CD14-positive monocyte (primary cell): ENCODE measurements around the gene SERPINA12. TPM values are rescaled to one million over a fixed set of nuclear protein-coding genes. Genes with fewer than 3 reads are reported as not detected.

Experiments used
- DNase-seq, 3 donors: peaks; one replicate each; pipeline ENCODE4 v3.0.0-alpha.2; 2011 to 2022
- H2AFZ ChIP-seq: 2 replicates; pipeline ENCODE4 v1.6.0; 2012; ENCODE audit warnings: mild to moderate bottlenecking, low read depth, low read length, inconsistent platforms; ENCODE audit not compliant: insufficient read depth, poor library complexity, severe bottlenecking
- H3K27ac ChIP-seq, 2 donors: 1 replicate in 1 of 2; 2 replicates in 1 of 2; pipeline ENCODE4 v1.5.1; 2012 to 2013; ENCODE audit warnings: low read length in 2 of 2, control low read depth in 1 of 2, inconsistent platforms in 1 of 2, low read depth in 1 of 2, mild to moderate bottlenecking in 1 of 2
- H3K27me3 ChIP-seq, 2 donors: one replicate each; pipeline versions ENCODE4 v1.6.0 to v1.6.1; 2011 to 2013; ENCODE audit warnings: low read length in 2 of 2; ENCODE audit not compliant: control insufficient read depth in 2 of 2, insufficient read depth in 2 of 2
- H3K36me3 ChIP-seq, 2 donors: replicated peaks in 1 of 2; 1 replicate in 1 of 2; 2 replicates in 1 of 2; pipeline versions ENCODE4 v1.5.1 to v1.6.1; 2012 to 2013; ENCODE audit warnings: low read length in 2 of 2, control low read depth in 1 of 2, inconsistent platforms in 1 of 2, mild to moderate bottlenecking in 1 of 2; ENCODE audit not compliant: insufficient read depth in 2 of 2, control insufficient read depth in 1 of 2
- H3K4me1 ChIP-seq, 2 donors: 1 replicate in 1 of 2; 2 replicates in 1 of 2; pipeline versions ENCODE4 v1.5.1 to v1.6.1; 2012 to 2013; ENCODE audit warnings: low read length in 2 of 2, control low read depth in 1 of 2, inconsistent platforms in 1 of 2, mild to moderate bottlenecking in 1 of 2, moderate library complexity in 1 of 2; ENCODE audit not compliant: insufficient read depth in 2 of 2, control insufficient read depth in 1 of 2
- H3K4me2 ChIP-seq: replicated peaks from 2 replicates; pipeline ENCODE3; 2012; ENCODE audit warnings: low read length, moderate library complexity, mild to moderate bottlenecking; ENCODE audit not compliant: poor library complexity, severe bottlenecking; ENCODE audit errors: extremely low read depth
- H3K4me3 ChIP-seq, 3 experiments: fragments of 200-600 bp in 1 of 3; sonication (generic) in 1 of 3; replicated peaks in 1 of 3; 1 replicate in 2 of 3; 2 replicates in 1 of 3; pipeline ENCODE4 v1.5.1; 2011 to 2013; ENCODE audit warnings: low read length in 3 of 3, mild to moderate bottlenecking in 3 of 3, control low read depth in 2 of 3, low read depth in 2 of 3, inconsistent platforms in 1 of 3, moderate library complexity in 1 of 3
- H3K79me2 ChIP-seq: 2 replicates; pipeline ENCODE4 v1.6.0; 2012; ENCODE audit warnings: mild to moderate bottlenecking, control low read depth, inconsistent platforms, low read length, moderate library complexity; ENCODE audit not compliant: insufficient read depth
- H3K9ac ChIP-seq: 2 replicates; pipeline ENCODE4 v1.6.0; 2017; ENCODE audit warnings: low read length, mild to moderate bottlenecking; ENCODE audit not compliant: insufficient read depth, poor library complexity, severe bottlenecking
- H3K9me3 ChIP-seq, 2 donors: replicated peaks in 1 of 2; 1 replicate in 1 of 2; 2 replicates in 1 of 2; pipeline versions ENCODE4 v1.5.1 to v1.6.1; 2012 to 2013; ENCODE audit warnings: low read length in 2 of 2, control low read depth in 1 of 2; ENCODE audit not compliant: control insufficient read depth in 1 of 2, insufficient read depth in 1 of 2
- H4K20me1 ChIP-seq: 2 replicates; pipeline ENCODE4 v1.6.0; 2012; ENCODE audit warnings: mild to moderate bottlenecking, low read length, control low read depth, moderate library complexity; ENCODE audit not compliant: insufficient read depth
- H3K27ac Mint-ChIP-seq, 7 donors: one replicate each; pipeline ENCODE4 v1.8.0; 2020; ENCODE audit warnings: mild to moderate bottlenecking in 7 of 7, mixed read lengths in 7 of 7, moderate library complexity in 6 of 7, inconsistent platforms in 2 of 7
- H3K27me3 Mint-ChIP-seq, 3 donors: one replicate each; pipeline ENCODE4 v1.8.0; 2021 to 2022; ENCODE audit warnings: low read depth in 3 of 3, mild to moderate bottlenecking in 3 of 3, mixed read lengths in 3 of 3, moderate library complexity in 3 of 3, inconsistent platforms in 1 of 3
- H3K36me3 Mint-ChIP-seq, 2 donors: one replicate each; pipeline ENCODE4 v1.8.0; 2020; ENCODE audit warnings: mixed read lengths in 2 of 2, inconsistent platforms in 1 of 2, mild to moderate bottlenecking in 1 of 2
- H3K4me1 Mint-ChIP-seq: one replicate; pipeline ENCODE4 v1.8.0; 2020; ENCODE audit warnings: mild to moderate bottlenecking, mixed read lengths
- H3K4me3 Mint-ChIP-seq, 2 donors: one replicate each; pipeline ENCODE4 v1.8.0; 2020; ENCODE audit warnings: mild to moderate bottlenecking in 2 of 2, mixed read lengths in 2 of 2, moderate library complexity in 1 of 2
- H3K9me3 Mint-ChIP-seq, 7 donors: one replicate each; pipeline ENCODE4 v1.8.0; 2020 to 2022; ENCODE audit warnings: mixed read lengths in 7 of 7, mild to moderate bottlenecking in 6 of 7, moderate library complexity in 6 of 7, inconsistent platforms in 2 of 7
- CTCF ChIP-seq: fragments of 200-600 bp; IDR thresholded peaks from one replicate; pipeline ENCODE4 v1.8.0; 2022; ENCODE audit warnings: antibody characterized with exemption, mild to moderate bottlenecking
- whole genome bisulfite sequencing: methylation state at CpG from one replicate; pipeline ENCODE4 v1.1.5; 2013; ENCODE audit warnings: missing lambda C conversion rate; ENCODE audit not compliant: insufficient coverage; 5-methylcytosine and 5-hydroxymethylcytosine counted together
- intact Hi-C, 2 donors: fragments of 100-400 bp; cut with micrococcal nuclease; formaldehyde crosslinking; loops; one replicate each; pipeline versions ENCODE4 v1.15.0 to v1.15.1; 2023
- polyA plus RNA-seq, 3 donors: library from polyadenylated mRNA; depleted of rRNA in 1 of 3; unstranded in 2 of 3; stranded (reverse) in 1 of 3; fragments of 300-500 nt in 2 of 3; fragments of >200 nt in 1 of 3; fragmentation: Illumina TruSeq in 2 of 3; gene quantifications; 1 replicate in 2 of 3; 2 replicates in 1 of 3; pipeline ENCODE4 v1.2.3, GENCODE V29; 2012 to 2021

SERPINA12 gene
- polyA plus RNA-seq, 3 donors, result not detected

GRCh38 chr14:94501588-94502516, 7.4 kb downstream of the SERPINA12 start:
- no peak for TF ChIP-seq CTCF
- no peaks in the 10 kb centered on the region for H3K4me1 ChIP-seq
- Mint-ChIP-seq H3K27ac (no peak overlapping the region), H3K4me1 (no peaks in the 10 kb centered on the region), H3K4me3 (no peak overlapping the region), H3K9me3 (no peaks in the 10 kb centered on the region), H3K27me3 (peaks cover 2 to 10% (median 5%) of the 10 kb centered on the region in 3 donors), H3K36me3 (no peaks in the 10 kb centered on the region)
- no peaks in the 10 kb centered on the region for H3K9me3 ChIP-seq
- H3K9ac ChIP-seq, result no peak overlapping the region
- intact Hi-C loops, result no loop called here
- no peaks in the 10 kb centered on the region for H3K27me3 ChIP-seq
- H2AFZ ChIP-seq, result no peak overlapping the region
- H4K20me1 ChIP-seq, result no peaks in the 10 kb centered on the region
- 88% methylated on average over 3 of the region's 16 CpGs for WGBS
- no peaks in the 10 kb centered on the region for H3K79me2 ChIP-seq
- H3K4me2 ChIP-seq, result no peak overlapping the region
- no peak overlapping the region for H3K4me3 ChIP-seq
- no peak overlapping the region for H3K27ac ChIP-seq
- DNase-seq, result no peak
- no peaks in the 10 kb centered on the region for H3K36me3 ChIP-seq

- Mint-ChIP-seq H3K36me3 (no peaks in the 10 kb centered on the region), H3K27ac (no peak overlapping the region), H3K4me1 (no peaks in the 10 kb centered on the region), H3K4me3 (no peak overlapping the region), H3K27me3 (peaks cover 2 to 5% (median 3%) of the 10 kb centered on the region in 3 donors), H3K9me3 (no peaks in the 10 kb centered on the region)
- H4K20me1 ChIP-seq, result no peaks in the 10 kb centered on the region
- 87% methylated on average over 3 of the region's 3 CpGs for WGBS
- no peaks in the 10 kb centered on the region for H3K36me3 ChIP-seq
- DNase-seq, result no peak
- intact Hi-C loops, result no loop called here
- H2AFZ ChIP-seq, result no peak overlapping the region
- no peaks in the 10 kb centered on the region for H3K9me3 ChIP-seq
- no peaks in the 10 kb centered on the region for H3K4me1 ChIP-seq
- H3K9ac ChIP-seq, result no peak overlapping the region
- H3K4me3 ChIP-seq, result no peak overlapping the region
- H3K4me2 ChIP-seq, result no peak overlapping the region
- H3K27me3 ChIP-seq, result no peaks in the 10 kb centered on the region
- TF ChIP-seq CTCF, result no peak
- no peak overlapping the region for H3K27ac ChIP-seq
- H3K79me2 ChIP-seq, result no peaks in the 10 kb centered on the region
Observed at GRCh38 chr14:94500264-94500663, 9.0 kb downstream of the SERPINA12 start.
